Right ventricle myocardium inferior (tissue), 1 donor: Measurements from ENCODE around the gene ADGRV1. TPM values are rescaled to one million over a fixed set of nuclear protein-coding genes. Genes with fewer than 3 reads are reported as not detected.
"Not testable (repeated sequence)": the region's sequence is repeated elsewhere in the genome, so short reads cannot be mapped to it uniquely, and the experiment has no call there.

Experiments used
- ATAC-seq: fragments of 200-7000 bp; cut with Tn5 transposase; one replicate; pipeline ENCODE4 v1.9.1; 2020; ENCODE audit warnings: mild to moderate bottlenecking, moderate library complexity
- DNase-seq: peaks from one replicate; pipeline ENCODE4 v3.0.0; 2021; ENCODE audit errors: missing footprints
- intact Hi-C: fragments of 100-400 bp; cut with DNase I; formaldehyde crosslinking; loops from one replicate; pipeline ENCODE4 v1.11.0; 2022
- total RNA-seq: library from RNA; stranded (reverse); fragmentation: NEBNext Ultra II Directional; extraction: Animal tissue kit (Norgen Biotek cat#: 25700); gene quantifications from one replicate; pipeline ENCODE4 v1.2.1, GENCODE V29; 2021
- donor health status: DM: no; HTN: yes; CAD: no; lungs with severe emphysema.

ADGRV1 gene
- total RNA-seq, 1 donor from 2014 or later, result not detected

DNA sequence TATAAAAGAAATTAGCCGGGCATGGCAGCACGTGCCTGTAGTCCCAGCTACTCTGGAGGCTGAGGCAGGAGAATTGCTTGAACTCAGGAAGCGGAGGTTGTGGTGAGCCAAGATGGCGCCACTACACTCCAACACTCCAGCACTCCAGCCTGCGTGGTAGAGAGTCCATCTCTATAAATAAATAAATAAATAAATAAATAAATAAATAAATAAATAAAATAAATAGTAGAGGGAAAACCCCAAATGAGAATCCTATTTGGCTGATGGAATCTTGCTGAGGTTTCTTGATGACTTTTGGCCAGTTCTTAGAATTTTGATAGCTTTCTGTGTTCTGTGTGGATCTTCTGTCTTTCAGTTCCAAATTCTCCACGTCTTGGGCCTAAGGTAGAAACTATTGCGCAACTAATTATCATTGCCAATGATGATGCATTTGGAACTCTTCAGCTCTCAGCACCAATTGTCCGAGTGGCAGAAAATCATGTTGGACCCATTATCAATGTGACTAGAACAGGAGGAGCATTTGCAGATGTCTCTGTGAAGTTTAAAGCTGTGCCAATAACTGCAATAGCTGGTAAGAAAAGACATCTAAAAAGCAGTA, 126.9 kb downstream of the ADGRV1 start:
- intact Hi-C loops, result no loop called here
- ATAC-seq (no peak), DNase-seq (no peak)

DNA sequence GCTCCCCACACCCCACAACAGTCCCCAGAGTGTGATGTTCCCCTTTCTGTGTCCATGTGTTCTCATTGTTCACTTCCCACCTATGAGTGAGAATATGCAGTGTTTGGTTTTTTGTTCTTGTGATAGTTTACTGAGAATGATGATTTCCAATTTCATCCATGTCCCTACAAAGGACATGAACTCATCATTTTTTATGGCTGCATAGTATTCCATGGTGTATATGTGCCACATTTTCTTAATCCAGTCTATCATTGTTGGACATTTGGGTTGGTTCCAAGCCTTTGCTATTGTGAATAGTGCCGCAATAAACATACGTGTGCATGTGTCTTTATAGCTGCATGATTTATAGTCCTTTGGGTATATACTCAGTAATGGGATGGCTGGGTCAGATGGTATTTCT, 127.8 kb downstream of the ADGRV1 start:
- ATAC-seq, DNase-seq, intact Hi-C loops: not testable (repeated sequence)

DNA sequence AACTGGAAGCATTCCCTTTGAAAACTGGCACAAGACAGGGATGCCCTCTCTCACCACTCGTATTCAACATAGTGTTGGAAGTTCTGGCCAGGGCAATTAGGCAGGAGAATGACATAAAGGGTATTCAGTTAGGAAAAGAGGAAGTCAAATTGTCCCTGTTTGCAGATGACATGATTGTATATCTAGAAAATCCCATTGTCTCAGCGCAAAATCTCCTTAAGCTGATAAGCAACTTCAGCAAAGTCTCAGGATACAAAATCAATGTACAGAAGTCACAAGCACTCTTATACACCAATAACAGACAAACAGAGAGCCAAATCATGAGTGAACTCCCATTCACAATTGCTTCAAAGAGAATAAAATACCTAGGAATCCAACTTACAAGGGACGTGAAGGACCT, 128.9 kb downstream of the ADGRV1 start:
- ATAC-seq, intact Hi-C loops, DNase-seq: not testable (repeated sequence)

DNA sequence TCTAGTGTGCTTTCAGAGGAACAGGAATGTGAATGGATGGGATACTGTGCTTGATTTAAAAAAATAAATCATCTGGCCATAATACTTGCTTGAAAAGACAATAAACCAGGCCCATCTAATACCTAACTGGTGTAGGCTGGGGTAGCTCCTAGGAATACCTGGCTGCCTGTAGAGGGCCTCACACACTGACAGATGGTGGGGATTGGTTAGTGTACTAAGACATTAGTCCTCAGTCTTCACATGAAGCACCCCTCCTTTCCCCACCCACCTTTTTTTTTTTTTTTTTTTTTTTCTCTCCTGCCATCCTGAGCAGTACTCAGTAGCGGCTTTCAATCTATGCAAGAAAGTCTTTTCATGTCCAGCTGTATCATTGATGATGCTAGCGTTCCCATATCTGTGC, 130.5 kb downstream of the ADGRV1 start:
- DNase-seq (no peak), ATAC-seq (no peak)
- intact Hi-C loops, result no loop called here

DNA sequence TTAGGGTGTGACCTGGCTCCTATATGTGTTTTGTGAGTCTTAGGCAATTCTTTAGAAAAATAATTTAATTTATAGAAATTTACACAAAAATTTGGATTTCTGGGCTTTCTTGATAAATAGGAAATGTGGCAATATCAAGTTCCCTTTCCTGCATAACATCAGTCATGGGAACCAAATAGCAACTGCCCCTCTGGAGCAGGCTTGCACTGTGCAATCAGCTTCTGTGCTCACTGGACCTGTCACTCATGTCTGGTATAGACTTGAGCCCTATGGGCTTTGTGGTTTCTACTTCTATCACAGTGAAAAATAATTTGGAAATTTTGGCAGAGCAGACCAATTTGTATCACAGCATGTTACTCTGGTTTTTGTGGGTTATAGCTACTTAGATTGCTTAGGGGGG, 131.7 kb downstream of the ADGRV1 start:
- intact Hi-C loops, result no loop called here
- DNase-seq (no peak), ATAC-seq (no peak)

DNA sequence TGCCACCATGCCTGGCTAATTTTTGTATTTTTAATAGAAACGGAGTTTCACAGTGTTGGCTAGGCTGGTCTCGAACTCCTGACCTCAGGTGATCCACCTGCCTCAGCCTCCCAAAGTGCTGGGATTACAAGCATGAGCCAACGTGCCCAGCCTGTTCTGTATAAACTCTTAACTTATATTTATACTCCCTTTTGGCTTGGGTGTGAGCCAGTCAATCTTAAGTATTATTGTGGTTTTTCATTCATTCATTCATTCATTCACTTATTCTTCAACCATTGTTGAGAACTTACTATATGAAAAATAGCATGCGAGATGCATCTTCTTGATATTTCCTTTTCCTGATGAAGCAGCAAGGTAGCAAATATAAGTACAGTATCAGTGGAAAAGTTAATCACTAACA, 132.9 kb downstream of the ADGRV1 start:
- intact Hi-C loops, result no loop called here
- ATAC-seq (no peak), DNase-seq (peak; percentile 21)

DNA sequence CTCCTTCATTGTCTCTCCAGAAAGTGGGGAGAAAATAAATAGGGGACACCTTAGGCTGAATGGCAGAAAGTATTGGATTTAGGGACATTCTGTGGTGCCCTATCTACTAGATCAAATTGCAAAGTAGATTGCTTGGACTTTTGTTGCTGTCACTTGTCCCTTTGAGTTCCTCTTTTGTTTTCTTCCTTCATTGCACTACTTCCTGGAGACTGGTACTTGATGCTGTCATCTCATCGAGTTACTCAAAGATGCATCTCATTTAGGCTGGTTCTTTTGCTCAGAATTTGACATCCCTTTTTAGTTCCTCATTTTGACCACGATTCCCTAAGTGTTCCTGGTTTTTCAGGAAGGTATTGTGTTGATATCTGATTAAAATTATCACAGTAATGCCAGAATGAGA, 137.6 kb downstream of the ADGRV1 start:
- ATAC-seq (no peak), DNase-seq (no peak)
- intact Hi-C loops, result no loop called here

DNA sequence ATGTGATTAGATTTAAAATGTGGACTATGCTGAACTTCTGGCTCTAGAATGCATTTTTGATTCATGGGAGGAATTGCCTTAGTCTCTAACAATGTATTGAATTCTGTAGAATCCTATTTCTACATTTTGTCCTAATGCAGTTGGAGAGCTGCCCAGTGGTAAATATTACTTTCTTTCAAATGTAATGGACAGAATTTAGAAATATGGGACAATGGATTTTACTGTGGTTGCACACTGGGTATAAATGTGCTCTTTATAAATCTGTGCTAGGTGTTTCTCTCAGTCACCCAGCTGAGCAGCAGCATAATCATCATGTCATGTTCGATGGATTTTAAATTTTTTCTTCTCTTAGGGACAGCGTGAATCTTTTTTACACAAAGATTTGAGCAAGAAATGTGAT, 141.7 kb downstream of the ADGRV1 start:
- intact Hi-C loops, result no loop called here
- DNase-seq (no peak), ATAC-seq (no peak)

DNA sequence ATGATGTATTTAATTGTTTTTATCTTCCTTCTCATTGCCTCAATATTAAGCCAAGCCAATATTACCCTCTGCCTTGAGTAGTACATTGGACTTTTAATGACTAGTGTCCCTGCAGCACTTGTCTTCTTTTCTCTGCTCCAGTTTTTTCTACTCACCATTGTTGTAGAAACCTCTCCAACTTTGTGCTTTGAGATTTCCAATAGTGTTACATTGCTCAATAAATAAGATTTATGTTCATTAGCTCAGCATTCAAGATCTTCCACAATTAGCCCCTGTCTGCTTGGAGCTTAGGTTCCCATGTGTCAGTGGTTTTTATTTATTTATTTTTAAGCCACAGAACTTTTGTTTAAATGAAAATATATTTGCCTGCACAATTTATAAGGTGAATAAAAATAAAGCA, 145.3 kb downstream of the ADGRV1 start:
- intact Hi-C loops, result no loop called here
- DNase-seq (no peak), ATAC-seq (no peak)

DNA sequence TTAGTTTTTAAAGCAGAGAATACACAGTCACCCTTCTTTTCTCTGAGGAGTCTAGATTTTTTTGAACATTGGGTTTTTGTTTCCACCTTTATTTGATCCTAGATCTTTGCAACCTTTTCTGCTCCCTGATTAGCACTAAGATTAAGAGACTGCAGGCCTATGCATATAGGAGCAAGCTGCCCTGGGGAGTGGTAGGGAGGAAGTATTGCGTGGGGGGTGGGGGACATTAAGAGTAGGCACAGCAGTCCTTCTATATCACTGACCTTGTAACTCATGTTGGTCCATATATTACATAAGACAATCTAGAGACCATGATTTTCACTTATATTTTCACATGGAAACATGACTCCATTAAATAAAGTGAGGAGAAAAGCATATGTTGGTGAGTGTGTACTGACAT, 149.1 kb downstream of the ADGRV1 start:
- ATAC-seq (no peak), DNase-seq (no peak)
- intact Hi-C loops, result no loop called here

DNA sequence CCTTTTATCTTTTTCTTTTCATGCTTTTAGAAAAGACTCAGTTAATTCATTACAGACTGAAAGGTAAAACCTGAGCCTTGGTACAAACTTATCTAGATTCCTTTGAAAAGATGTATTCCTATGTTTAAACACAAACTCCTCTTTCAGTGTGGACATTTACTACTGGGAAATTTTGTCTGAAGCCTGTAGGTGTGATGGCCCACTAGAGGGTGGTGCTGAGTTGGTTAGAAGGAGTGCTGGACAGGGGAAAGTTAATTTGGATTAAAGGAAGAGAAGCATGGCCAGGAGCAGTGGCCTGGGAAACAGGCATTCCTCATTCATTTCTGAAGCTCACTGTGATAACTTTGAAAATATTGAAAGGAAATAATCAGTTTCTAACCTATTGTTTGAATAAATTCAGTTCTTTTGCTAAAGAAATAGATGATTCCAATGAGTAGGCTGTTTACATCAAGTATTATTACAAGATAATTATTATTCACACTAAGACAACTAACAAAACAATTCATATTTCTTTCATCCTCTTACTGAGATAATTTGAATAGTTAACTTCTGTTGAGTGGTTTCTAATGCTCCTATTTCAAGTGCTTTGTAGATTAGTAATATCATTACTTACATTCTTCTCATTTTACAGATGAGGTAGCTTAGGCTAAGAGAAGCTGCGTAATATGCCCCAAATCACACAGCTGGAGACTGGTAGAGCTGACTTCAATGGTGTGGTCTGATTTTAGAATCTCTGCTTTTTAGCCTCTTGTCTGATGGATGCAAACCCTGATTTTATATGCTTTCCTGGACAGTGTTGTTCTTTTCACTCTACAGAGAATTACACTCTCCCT, 150.9 kb downstream of the ADGRV1 start:
- intact Hi-C loops, result loop anchor here (10.0 kb wide), 1 partner anchor 75 kb away; no protein-coding TSS in a partner anchor
- ATAC-seq (no peak), DNase-seq (no peak)

DNA sequence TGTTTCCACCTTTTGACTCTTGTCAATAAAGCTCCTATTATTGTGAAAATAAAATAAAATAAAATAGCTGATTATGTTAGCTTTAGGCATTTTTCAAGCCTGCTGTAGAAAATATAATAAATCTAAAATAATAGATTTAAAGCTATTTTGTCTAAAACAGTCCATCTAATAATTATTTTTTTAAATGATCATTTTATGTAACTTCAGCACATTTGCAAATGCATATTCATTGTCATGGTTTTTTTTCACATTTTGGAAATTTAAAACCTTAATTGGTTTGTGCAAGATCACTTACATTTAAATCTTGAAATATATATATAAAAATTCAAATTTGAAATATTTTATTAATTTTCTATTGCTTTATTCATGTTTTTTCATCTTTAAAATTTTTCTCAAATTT, 159.8 kb downstream of the ADGRV1 start:
- ATAC-seq (no peak), DNase-seq (no peak)
- intact Hi-C loops, result loop anchor here (10.0 kb wide), 1 partner anchor 66 kb away; no protein-coding TSS in a partner anchor

DNA sequence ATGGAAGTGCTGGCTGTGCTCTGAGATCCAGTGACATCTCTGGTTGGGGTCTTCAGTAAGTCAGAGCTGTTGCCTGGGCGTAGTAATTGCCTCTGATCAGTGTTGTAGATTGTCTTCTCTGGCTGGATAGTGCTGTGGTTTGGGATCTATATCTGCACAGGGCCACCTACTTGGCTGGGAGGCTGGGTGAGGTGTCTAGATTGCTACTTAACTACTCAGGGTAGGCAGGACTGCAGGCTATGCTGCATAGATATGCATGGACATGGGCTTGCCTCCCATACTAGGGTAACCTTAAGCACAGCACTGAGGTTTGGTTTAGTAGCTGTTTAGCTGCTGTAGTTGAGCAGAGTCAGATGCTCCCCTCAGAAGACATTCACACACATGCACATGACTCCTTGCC, 181.0 kb downstream of the ADGRV1 start:
- intact Hi-C loops, result no loop called here
- no peak for ATAC-seq
- no peak for DNase-seq

DNA sequence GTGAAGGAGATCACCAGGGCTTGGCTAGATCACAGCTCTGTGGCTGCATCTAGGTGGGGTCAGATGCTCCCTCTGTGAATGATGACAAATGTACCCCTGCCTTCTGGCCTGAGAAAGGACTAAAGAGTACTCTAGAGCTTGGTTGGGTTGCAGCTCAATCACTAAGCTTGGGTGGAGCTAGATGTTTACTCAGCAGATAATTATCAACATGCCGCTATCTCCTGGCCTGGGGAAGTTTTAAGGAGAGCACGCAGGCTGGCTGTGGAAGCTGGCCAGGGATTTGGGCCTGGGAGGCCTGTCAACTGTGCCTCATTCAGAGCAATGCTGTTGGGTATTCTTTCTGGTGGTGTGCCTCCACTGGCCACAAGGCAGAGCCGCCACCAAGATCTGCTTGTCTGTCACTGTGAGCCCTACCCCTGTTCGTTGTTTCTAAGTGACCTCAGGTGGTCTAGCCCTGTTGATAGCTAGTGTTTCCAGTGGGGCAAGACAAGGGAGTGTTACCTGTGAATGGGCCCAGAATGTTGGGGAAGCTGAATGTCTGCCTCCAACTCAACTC, 181.7 kb downstream of the ADGRV1 start:
- intact Hi-C loops, result no loop called here
- no peak for DNase-seq
- ATAC-seq, result no peak

DNA sequence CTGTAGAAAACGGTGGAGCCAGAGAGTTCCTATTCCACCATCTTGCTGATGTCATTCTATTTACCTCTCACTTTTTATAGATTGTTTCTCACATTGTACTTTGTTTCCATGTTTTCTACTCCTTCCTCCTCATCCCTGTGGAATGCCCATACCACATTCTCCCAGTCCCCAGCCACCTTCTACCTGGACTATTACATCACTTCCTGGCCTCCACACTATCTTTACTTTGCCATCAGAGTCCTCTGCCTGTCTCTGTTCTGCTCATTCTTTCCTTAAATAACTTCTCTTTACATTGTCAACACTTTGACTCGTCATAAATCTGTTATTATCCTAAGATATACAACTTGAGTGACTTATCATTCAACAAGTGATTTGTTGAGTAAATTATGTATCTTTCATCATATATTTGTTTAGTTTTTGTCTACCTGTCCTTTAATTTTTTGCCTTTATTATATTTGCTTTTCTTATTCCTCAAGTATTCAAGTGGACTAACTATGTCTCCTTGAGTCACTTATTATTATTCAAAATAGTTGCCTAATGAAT, 182.5 kb downstream of the ADGRV1 start:
- ATAC-seq, result no peak
- no peak for DNase-seq
- intact Hi-C loops, result no loop called here

DNA sequence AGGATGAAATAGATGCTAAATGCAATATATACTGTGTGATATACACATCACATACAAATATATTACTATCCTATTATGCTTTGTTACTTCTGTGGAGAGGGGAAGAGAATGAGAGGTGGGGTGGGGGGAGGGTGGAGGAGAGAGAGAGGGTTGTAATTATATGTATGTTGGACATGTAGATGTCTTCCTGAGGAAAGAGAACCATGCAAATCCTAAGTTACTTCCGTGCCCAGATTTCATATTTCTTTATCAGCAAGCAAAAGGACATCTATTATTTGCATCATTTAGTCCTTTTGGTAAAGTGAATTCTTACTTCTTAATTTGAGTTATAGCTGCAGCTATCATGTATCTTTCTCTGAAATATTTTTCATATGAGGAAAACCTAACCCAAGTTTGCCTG, 187.5 kb downstream of the ADGRV1 start:
- DNase-seq (no peak), ATAC-seq (no peak)
- intact Hi-C loops, result no loop called here

DNA sequence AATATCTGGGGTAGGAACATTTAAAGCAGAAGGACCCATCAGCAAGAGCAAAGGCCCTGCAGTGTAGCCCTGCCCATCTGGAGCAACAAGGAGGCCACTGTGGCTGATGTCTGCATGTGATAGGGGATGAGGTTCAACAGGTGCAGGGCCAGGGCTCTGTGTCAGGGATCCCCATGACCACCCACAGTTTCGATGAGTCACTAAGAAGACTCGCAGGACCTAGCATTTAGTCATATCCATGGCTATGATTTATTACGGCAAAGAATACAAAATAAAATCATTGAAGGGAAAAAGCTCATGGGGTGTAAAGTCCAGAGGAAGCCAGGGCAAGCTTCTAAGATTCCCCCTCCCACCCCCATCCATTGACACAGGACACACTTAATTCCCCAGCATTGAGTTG, 188.6 kb downstream of the ADGRV1 start:
- ATAC-seq (no peak), DNase-seq (no peak)
- intact Hi-C loops, result no loop called here

DNA sequence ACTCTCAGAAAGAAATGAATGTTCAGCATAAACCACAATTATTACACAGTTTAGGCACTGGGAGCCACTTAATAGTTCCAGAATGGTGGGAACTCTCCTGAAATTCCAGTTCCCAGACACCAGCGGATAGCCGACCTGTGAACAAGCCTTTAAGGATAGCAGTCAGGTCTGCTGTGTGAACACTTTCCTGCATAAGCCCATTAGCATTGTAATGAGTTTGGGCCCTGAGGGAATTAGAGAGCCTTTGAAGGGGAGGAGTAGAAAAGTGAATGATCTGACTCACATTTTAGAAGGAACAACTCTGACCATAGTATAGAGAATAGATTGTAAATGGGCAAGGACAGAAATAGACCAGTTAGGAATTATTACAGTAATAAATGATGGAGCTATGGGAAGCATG, 189.1 kb downstream of the ADGRV1 start:
- intact Hi-C loops, result no loop called here
- no peak for DNase-seq

DNA sequence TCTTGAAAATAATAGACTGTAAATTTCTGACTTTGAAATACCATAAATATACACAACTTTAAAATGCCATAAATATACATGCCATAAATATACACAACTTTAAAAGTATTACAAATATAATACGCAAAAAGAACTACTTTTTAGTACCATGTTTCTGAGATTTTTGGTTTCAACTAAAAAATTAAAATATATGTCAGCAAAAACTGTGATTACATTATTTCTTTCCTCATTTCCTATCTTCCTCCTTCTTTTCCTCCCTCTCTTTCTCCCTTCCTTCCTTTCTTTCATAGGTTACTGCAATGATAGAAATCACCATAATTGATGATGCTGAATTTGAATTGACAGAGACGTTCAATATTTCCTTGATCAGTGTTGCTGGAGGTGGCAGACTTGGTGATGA, 200.5 kb downstream of the ADGRV1 start:
- no peak for DNase-seq
- ATAC-seq, result no peak
- intact Hi-C loops, result no loop called here

More for the DNA sequence above, 189.1 kb downstream of the ADGRV1 start:
- no peak for ATAC-seq

DNA sequence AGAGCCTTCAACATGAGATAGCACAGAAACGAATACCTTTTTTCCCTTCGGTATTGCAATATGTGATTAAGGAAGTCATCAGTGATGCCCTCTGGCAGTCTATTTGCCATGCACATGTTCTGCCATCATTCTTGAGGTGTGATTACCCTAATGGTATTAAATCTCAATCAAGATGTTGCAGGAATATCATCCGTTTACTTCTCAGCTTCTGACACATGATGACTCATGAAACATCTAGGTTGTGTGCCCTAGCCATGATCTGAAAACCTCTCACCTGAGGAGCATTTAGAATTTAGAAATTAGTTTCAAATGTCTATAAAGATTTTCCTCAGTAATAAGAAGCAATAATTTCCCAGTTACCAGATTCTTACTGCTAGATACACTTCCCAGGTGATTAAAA, 209.1 kb downstream of the ADGRV1 start:
- ATAC-seq (no peak), DNase-seq (no peak)
- intact Hi-C loops, result no loop called here
